GM23338 (cell line): ENCODE data around the gene ZNF687. TPM values are rescaled to one million over a fixed set of nuclear protein-coding genes. Genes with fewer than 3 reads are reported as not detected.

Experiments used
- polyA plus RNA-seq: library from polyadenylated mRNA; unstranded; fragments of >200 nt; fragmentation: Nextera tagmentation; extraction: Ambion mirVana; gene quantifications from 2 replicates; pipeline ENCODE4 v1.2.1, GENCODE V29; 2016
- small RNA-seq: library from RNA; depleted of rRNA; stranded (forward); fragments of <200 nt; gene quantifications from one replicate; pipeline ENCODE3, GENCODE V24; 2014; ENCODE audit warnings: low replicate concordance
- total RNA-seq: library from RNA; depleted of rRNA; stranded (reverse); fragments of >200 nt; shearing (Covaris generic); gene quantifications from 2 replicates; pipeline ENCODE4 v1.2.3, GENCODE V29; 2014; rRNA removed

Gene ZNF687
- total and polyA plus RNA-seq, 2 experiments from 2014 or later, result 7.7 to 63.9 TPM

Small RNA genes lying within 50 kb of the gene (small RNA-seq; reads per million reads assigned to genes)
- 1.1 reads per million, percentile 66 among the genes with 10 or more reads in this experiment for gene RN7SL444P

Other genes starting within 250 kb of the ZNF687 start
- 1.2 and 2.4 TPM in 2 replicates for gene BNIPL, start 245.7 kb upstream of the ZNF687 start, total RNA-seq
- 0.59 and 0.91 TPM in 2 replicates for gene BNIPL, start 245.7 kb upstream of the ZNF687 start, polyA plus RNA-seq
- 1.6 and 3.9 TPM in 2 replicates for gene C1orf56, start 234.5 kb upstream of the ZNF687 start, total RNA-seq
- 26.3 and 27.8 TPM in 2 replicates for gene C1orf56, start 234.5 kb upstream of the ZNF687 start, polyA plus RNA-seq
- gene CDC42SE1, start 222.7 kb upstream of the ZNF687 start, total RNA-seq, result 44.9 and 49.1 TPM in 2 replicates
- gene CDC42SE1, start 222.7 kb upstream of the ZNF687 start, polyA plus RNA-seq, result 18.3 and 18.4 TPM in 2 replicates
- 10.6 and 11.3 TPM in 2 replicates for gene MLLT11, start 221.9 kb upstream of the ZNF687 start, total RNA-seq
- 19.7 and 22.6 TPM in 2 replicates for gene MLLT11, start 221.9 kb upstream of the ZNF687 start, polyA plus RNA-seq
- gene GABPB2, start 211.5 kb upstream of the ZNF687 start, total RNA-seq, result 2.6 and 2.8 TPM in 2 replicates
- gene GABPB2, start 211.5 kb upstream of the ZNF687 start, polyA plus RNA-seq, result 0.82 and 1.1 TPM in 2 replicates
- gene SEMA6C, start 135.7 kb upstream of the ZNF687 start, total RNA-seq, result 12.3 and 24.4 TPM in 2 replicates
- 6.2 and 8.5 TPM in 2 replicates for gene SEMA6C, start 135.7 kb upstream of the ZNF687 start, polyA plus RNA-seq
- gene TNFAIP8L2, start 125.7 kb upstream of the ZNF687 start, total RNA-seq, result not detected in 2 replicates
- 0.40 and 0.49 TPM in 2 replicates for gene TNFAIP8L2, start 125.7 kb upstream of the ZNF687 start, polyA plus RNA-seq
- 5.7 and 6.4 TPM in 2 replicates for gene LYSMD1, start 116.4 kb upstream of the ZNF687 start, total RNA-seq
- 3.6 and 4.0 TPM in 2 replicates for gene LYSMD1, start 116.4 kb upstream of the ZNF687 start, polyA plus RNA-seq
- gene SCNM1, start 116.2 kb upstream of the ZNF687 start, total RNA-seq, result 26.3 and 27.1 TPM in 2 replicates
- 88.9 and 92.3 TPM in 2 replicates for gene SCNM1, start 116.2 kb upstream of the ZNF687 start, polyA plus RNA-seq
- 1.3 TPM in 1 of 2 replicates, not detected in the other for gene TMOD4, start 106.3 kb upstream of the ZNF687 start, total RNA-seq
- not detected in 2 replicates for gene TMOD4, start 106.3 kb upstream of the ZNF687 start, polyA plus RNA-seq
- 60.2 and 64.0 TPM in 2 replicates for gene VPS72, start 92.1 kb upstream of the ZNF687 start, total RNA-seq
- 90.3 and 95.3 TPM in 2 replicates for gene VPS72, start 92.1 kb upstream of the ZNF687 start, polyA plus RNA-seq
- 61.4 and 63.3 TPM in 2 replicates for gene PIP5K1A, start 83.7 kb upstream of the ZNF687 start, total RNA-seq
- 23.2 and 31.4 TPM in 2 replicates for gene PIP5K1A, start 83.7 kb upstream of the ZNF687 start, polyA plus RNA-seq
- gene PSMD4, start 27.6 kb upstream of the ZNF687 start, total RNA-seq, result 165 and 171 TPM in 2 replicates
- 235 and 263 TPM in 2 replicates for gene PSMD4, start 27.6 kb upstream of the ZNF687 start, polyA plus RNA-seq
- 19.1 and 25.5 TPM in 2 replicates for gene PI4KB, start 45.1 kb downstream of the ZNF687 start, total RNA-seq
- 12.3 and 15.3 TPM in 2 replicates for gene PI4KB, start 45.1 kb downstream of the ZNF687 start, polyA plus RNA-seq
- gene RFX5, start 65.0 kb downstream of the ZNF687 start, total RNA-seq, result 44.5 and 48.5 TPM in 2 replicates
- 13.0 and 13.3 TPM in 2 replicates for gene RFX5, start 65.0 kb downstream of the ZNF687 start, polyA plus RNA-seq
- gene SELENBP1, start 90.4 kb downstream of the ZNF687 start, total RNA-seq, result 13.4 and 14.5 TPM in 2 replicates
- 10.7 and 12.3 TPM in 2 replicates for gene SELENBP1, start 90.4 kb downstream of the ZNF687 start, polyA plus RNA-seq
- 348 and 352 TPM in 2 replicates for gene PSMB4, start 117.3 kb downstream of the ZNF687 start, total RNA-seq
- gene PSMB4, start 117.3 kb downstream of the ZNF687 start, polyA plus RNA-seq, result 417 and 443 TPM in 2 replicates
- 65.1 and 72.5 TPM in 2 replicates for gene POGZ, start 177.2 kb downstream of the ZNF687 start, total RNA-seq
- gene POGZ, start 177.2 kb downstream of the ZNF687 start, polyA plus RNA-seq, result 34.7 and 47.0 TPM in 2 replicates
- 37.0 and 46.1 TPM in 2 replicates for gene CGN, start 229.1 kb downstream of the ZNF687 start, total RNA-seq
- gene CGN, start 229.1 kb downstream of the ZNF687 start, polyA plus RNA-seq, result 11.8 and 13.9 TPM in 2 replicates